Measurements from ENCODE around the gene HDAC4.
"Not testable (repeated sequence)": the region's sequence is repeated elsewhere in the genome, so short reads cannot be mapped to it uniquely, and the experiment has no call there.

Gene HDAC4

GRCh38 chr2:239291475-239292350 lies 109.1 kb downstream of the HDAC4 start:
- FAIRE-seq = no peak

DNA sequence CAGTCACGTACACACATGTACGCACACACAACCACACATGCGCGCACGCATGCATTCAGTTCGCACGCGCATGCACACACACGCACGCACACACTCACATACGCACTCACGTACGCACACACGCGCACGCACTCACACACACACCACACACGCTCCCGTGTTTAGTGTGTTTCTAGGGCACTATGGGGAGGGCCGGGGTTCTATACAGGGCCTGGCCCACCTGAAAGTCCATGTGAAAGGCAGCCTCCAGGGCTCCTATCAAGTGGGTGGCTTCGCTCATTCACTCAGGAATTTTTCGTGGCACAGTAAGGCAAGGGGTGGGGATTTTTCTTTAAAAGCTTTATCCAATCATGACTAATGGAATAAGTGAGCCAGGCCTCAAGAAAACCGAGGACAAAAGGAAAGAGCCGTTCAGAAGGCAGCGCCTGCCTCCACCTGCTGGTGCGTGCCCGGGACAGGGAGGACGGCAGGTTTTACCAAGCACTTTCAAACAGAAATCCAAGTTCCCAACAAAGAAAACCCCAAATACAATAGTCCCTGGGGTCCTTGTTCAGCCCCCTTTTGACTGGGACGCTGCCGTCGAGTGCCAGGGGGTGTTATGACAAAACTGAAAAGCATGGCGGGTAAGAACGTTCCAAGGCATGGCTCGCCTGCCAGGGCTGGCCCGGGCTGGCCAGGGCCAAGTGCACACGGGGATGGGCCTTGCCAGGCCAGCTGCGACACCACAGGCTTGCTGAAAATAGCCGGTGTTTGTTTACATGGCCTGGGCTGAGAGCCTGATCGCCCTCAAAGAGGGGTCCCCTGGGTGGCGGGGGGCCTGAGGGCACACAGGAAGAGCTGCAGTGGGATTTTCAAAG lies 110.0 kb downstream of the HDAC4 start:
- FAIRE-seq = no peak

DNA sequence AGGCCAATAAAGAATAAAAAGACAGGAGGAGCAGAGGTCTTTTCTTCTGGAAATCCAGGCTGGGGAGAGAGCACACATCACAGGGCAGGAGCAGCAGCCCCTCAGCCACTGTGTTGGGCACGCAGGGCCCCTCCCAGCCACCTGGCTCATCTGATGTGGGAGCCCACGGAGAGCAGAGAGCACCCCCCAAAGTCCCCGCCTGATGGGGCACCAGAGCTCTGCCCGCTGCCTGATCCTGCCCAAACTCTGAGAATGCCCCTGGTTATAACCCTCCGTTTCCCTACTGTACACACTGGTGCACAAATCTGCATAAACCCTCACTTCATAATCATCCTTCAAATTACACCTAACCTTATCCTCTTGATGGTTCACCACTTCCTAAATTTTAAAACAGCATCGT lies 111.3 kb downstream of the HDAC4 start:
- no peak for FAIRE-seq

GRCh38 chr2:239288951-239289511 lies 111.8 kb downstream of the HDAC4 start:
- no peak for FAIRE-seq

- no peak for FAIRE-seq
Measured at GRCh38 chr2:239288237-239288636, 112.6 kb downstream of the HDAC4 start.

DNA sequence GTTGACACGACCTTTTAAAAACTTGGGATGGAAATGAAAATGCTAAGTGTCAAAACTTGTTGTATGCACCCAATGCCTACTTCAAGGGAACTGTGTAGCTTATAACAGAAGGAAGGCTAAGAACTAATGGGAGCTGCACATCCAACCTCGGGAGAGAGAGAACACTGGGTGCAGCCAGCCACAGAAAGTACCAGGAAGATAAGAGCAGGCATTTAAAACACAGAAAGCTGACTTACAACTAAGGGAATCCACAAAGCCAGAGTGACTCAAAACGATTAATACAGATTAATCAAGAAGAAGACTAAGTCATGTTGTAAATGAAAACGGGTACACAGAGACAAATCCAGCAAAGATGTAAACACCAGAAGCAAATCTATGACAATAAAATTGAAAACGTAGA lies 113.4 kb downstream of the HDAC4 start:
- no peak for FAIRE-seq

DNA sequence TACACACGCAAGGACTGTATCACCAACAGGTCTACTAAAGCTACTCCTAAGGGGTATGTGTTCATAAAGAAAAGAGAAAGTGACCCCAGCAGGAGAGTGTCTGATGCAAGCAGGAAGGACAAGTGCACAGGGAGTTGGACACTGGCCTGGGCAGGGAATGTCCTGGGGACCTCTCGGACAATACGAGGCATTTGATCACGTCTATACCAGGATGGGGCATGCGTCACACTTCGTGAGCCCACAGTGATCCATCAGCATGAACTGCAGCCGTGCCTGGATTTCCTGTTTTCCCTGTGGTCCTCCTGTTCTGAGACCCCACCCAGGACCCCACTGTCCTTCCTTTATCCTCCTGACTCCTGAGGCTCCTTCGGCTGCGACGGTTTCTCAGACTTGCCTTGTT lies 113.9 kb downstream of the HDAC4 start:
- no peak for FAIRE-seq

DNA sequence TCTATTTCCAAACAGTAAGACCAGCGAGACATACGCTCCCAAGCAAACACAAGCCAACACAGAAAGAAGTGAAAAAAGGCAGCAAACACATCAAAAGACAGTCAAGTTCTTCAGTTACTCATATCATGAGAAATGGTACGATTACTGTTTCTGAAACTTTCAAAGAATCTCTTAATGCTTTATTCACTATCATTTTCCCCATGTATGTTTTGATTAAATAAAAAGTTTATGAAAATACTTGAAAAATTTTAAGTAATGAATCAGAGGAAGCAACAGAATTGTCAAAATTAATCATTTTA lies 114.9 kb downstream of the HDAC4 start:
- no peak for FAIRE-seq

DNA sequence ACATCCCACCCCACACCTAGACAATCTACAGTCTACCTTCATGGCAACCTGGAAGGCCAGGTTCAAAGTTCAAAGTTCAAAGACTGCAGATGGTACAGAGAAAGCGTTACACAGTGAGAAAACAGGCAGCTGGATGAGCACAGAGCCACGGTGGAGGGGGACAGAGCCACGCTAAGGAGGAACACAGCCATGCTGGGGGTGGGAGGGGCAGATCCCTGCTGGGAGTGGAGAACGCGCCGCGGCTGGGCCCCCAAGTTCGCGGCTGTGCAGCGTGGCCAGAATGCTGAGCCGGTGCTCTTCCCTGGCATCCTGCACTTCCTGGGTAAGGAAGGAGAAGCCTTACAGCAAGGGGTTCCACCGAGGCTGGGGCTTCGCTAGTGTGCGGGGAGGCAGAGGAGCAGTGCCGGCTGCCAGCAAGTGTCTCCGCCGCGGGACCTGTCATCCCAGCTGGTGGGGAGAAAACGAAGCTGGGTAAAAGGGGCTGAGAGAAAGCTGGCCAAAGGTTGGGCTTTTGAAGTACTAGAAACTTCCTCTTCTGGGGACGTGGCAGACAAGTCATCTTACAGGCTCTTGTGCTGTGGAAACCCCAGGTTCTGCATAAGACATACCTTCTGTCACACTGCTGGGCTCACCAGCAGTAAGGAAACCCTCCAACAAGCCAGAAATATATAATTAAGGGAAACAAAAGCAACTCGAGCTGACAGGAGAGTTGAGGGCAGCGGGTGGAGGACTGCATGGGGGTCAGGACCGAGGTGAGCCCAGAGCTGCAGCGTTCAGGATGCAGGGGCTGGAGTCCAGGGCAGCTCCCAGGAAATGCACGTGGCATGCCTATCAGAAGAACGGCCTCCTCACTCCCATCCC lies 115.5 kb downstream of the HDAC4 start:
- FAIRE-seq = no peak

DNA sequence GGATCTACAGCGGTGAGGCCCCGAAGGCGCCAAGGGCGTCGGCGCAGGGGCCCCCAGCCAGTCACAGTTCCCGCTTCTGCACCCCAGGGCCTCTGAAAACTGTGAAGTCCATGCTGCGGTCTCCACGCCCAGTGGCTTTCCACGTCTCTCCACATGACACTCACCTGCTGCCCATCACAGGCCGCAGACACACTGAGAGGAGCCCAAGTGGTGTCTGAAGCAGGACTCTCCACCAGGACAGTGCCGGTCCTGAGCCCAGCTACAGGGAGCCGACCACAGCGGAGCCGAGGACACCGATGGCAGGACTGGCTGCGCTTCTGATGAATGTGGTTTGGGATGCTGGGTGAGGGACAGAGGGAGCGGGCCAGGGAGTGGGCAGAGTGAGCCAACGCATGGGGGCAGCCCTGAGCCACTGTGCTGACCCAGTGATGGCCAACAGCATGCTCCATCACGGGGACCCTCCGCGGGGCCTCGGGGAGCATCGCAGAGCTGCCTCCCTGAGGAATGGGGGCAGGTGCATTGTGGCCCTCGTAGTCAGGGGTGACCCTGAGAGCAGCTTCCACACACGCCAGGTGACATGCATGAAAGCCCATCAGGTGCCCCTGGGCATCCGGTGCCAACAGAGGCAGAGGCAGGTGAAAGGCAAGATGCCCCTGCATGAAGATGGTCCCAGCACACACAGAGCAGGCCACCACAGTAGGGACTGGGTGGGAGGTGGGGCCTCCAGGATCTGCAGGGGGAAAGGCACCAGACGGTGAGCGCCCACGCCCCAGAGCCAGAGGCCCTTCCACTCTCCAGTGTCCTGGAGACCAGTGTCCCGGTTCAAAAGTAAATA lies 116.6 kb downstream of the HDAC4 start:
- FAIRE-seq = no peak

DNA sequence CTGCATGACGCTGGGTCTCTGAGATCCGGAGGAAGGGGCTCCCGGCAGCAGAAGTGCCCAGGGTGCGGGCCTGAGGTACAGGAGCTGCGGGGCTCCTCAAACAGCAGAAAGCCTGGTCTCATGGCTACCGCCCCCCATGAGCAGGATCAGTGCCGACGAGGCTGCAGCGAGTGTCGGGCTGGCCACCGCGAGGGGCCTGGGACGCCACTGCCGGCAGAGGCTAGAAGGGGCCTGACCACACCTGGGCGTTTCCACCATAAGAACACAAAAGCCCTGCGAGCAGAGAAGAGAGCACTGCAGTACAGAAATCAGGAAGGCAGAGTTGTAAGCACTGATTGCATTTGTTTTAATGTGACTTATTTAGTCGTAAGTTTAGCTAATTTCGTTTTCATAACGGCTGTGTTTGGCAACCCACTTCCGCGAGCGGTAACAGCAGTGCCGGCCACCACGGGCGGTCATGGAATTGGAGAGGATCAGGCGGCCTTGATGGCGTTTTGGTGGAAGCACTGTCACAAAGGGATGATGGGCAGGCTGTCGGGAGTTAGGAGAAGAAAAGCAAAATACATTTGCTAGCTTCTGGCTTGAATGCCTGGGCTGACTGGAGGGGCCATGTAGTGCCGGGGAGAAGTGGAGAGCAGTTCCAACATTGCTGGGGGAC lies 117.4 kb downstream of the HDAC4 start:
- no peak for FAIRE-seq

DNA sequence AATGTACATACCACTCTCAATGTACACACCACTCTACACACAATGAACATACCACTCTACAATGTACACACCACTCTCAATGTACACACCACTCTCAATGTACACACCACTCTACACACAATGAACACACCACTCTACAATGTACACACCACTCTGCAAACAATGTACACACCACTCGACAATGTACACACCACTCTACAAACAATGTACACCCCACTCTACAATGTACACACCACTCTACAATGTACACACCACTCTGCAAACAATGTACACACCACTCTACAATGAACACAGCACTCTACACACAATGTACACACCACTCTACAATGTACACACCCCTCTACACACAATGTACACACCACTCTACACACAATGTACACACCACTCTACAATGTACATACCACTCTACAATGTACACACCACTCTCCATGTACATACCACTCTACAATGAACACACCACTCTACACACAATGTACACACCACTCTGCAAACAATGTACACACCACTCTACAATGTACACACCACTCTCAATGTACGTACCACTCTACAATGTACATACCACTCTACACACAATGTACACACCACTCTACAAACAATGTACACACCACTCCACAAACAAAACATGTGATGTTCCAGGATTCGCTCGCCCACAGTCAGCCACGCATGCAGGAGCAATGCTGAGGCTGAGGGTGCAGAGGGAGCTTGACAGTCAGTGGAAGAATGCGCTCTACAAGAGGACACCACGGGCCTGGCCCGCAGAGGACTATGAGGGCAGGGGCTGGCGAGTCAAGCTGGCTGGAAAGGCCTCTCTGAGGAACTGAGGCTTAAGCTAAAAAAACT lies 118.2 kb downstream of the HDAC4 start:
- FAIRE-seq = no peak

- FAIRE-seq = not testable (repeated sequence)
Measured at GRCh38 chr2:239280296-239281017, 120.4 kb downstream of the HDAC4 start.

GRCh38 chr2:239279508-239280295 lies 121.1 kb downstream of the HDAC4 start:
- FAIRE-seq = no peak

DNA sequence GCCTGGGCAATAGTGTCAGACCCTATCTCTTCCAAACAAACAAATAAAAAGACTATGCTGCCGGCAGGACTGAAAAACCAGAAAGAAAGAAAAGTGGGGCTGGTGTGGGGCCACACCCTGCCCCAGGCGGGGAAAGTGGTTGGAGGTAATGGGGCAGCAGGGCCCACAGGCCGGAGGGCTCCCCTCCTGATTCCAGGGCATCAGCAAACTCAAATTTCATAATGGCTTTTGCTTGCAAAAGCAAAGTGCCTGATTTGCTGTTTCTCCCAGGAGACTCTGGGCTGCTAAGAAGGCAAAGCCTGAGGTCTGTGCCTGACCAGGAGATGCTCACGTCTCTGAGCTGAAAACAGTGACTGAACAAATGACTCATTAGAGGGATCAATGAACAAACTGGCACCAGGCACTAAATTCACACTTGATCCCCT lies 121.9 kb downstream of the HDAC4 start:
- FAIRE-seq = no peak

DNA sequence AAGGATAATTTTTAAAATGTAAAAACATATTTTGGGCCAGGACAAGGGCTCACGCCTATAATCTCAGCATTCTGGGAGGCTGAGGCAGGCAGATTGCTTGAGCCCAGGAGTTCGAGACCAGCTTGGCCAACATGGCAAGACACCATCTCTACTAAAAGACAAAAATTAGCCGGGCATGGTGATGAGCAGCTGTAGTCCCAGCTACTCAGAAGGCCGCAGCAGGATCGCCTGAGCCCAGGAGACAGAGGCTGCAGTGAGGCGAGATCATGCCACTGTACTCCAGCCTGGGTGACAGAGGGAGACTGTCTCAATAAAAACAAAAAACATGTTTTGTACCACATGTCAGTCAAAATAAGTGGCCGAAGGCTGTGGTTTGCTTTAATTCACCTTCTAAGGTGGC lies 122.5 kb downstream of the HDAC4 start:
- no peak for FAIRE-seq

- FAIRE-seq = no peak
Measured at GRCh38 chr2:239277401-239278085, 123.3 kb downstream of the HDAC4 start.

DNA sequence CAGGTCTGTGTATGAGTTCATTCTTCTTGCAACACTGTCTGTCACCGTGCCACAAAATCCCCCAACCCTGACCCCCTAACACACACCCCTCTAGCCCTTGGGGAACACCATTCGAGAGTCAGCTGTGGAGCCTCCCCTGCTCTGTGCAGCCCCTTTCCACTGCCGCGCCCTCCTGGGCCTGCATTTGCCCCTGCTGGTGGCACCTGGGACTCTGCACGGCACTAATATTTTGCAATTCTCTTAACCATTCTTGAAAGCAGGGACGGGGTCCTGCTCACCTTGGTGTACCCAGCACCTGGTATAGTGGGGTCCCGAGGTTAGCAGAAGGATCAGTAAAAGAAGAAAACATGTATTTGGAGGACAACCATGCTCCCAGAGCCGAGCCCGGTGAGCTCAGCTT lies 124.0 kb downstream of the HDAC4 start:
- FAIRE-seq = no peak

Data from TTC549 (cell line).